ENCODE measurements around the gene MCCC2.
A peak's percentile ranks its signal among the peaks of the same experiment; 100 is the strongest.
"Not testable (repeated sequence)": the region's sequence is repeated elsewhere in the genome, so short reads cannot be mapped to it uniquely, and the experiment has no call there.

MCCC2 gene

GRCh38 chr5:71569748-71570509, 17.2 kb upstream of the MCCC2 start:
- H3K4me3 ChIP-seq (ENCODE audit: low read depth, low read length), result no peak overlapping the region
- TF ChIP-seq, protein P1, sequence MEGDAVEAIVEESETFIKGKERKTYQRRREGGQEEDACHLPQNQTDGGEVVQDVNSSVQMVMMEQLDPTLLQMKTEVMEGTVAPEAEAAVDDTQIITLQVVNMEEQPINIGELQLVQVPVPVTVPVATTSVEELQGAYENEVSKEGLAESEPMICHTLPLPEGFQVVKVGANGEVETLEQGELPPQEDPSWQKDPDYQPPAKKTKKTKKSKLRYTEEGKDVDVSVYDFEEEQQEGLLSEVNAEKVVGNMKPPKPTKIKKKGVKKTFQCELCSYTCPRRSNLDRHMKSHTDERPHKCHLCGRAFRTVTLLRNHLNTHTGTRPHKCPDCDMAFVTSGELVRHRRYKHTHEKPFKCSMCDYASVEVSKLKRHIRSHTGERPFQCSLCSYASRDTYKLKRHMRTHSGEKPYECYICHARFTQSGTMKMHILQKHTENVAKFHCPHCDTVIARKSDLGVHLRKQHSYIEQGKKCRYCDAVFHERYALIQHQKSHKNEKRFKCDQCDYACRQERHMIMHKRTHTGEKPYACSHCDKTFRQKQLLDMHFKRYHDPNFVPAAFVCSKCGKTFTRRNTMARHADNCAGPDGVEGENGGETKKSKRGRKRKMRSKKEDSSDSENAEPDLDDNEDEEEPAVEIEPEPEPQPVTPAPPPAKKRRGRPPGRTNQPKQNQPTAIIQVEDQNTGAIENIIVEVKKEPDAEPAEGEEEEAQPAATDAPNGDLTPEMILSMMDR (IDR thresholded peaks at IDR 0.05; ENCODE audit: low read depth, low read length), result no peak
- in situ Hi-C loops (cut with HindIII; ENCODE audit: low sequenced_read_pairs), result no loop called here
- no peak for DNase-seq (ENCODE audit: low read depth, low spot score)

DNA sequence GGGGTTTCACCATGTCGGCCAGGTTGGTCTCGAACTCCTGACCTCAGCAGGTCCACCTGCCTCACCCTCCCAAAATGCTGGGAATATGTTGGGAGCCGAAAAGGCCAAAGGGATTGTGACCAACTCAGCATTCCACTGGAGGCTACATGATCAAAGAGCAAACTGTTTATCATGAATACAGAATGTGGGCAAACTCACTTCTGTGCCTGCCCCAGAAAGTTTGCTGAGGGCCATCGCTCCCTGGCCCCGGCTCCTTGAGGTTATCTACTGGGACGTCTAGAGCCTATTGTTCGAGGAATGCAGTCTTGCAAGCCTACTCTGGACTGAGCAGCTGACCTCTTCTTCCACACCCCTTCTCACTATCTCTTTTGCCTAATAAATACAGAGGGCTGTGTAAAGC, 15.3 kb upstream of the MCCC2 start:
- H3K4me3 ChIP-seq (ENCODE audit: low read depth, low read length); DNase-seq (ENCODE audit: low read depth, low spot score); in situ Hi-C loops (cut with HindIII; ENCODE audit: low sequenced_read_pairs): not testable (repeated sequence)

DNA sequence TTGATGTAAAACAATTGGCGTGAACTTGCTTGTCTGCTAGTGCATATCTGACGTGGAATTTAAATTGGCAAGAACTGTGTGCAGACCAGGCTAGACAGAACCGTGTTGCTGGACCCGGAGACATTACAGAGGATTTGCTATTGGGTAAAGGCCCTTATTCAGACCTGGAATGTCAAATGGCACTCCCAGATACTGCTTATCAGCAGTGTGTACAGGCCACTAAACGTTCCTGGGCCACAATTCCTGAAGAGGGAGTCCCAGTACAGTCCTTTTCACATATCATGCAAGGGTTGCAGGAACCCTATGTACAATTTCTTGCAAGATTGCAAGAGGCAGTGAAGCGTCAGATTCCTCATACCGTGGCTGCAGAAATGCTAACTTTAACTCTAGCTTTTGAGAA, 13.5 kb upstream of the MCCC2 start:
- in situ Hi-C loops (cut with HindIII; ENCODE audit: low sequenced_read_pairs), result no loop called here
- H3K4me3 ChIP-seq (ENCODE audit: low read depth, low read length), result no peak overlapping the region
- no peak for DNase-seq (ENCODE audit: low read depth, low spot score)
- TF ChIP-seq, protein P1 (IDR thresholded peaks at IDR 0.05; ENCODE audit: low read depth, low read length), result no peak

DNA sequence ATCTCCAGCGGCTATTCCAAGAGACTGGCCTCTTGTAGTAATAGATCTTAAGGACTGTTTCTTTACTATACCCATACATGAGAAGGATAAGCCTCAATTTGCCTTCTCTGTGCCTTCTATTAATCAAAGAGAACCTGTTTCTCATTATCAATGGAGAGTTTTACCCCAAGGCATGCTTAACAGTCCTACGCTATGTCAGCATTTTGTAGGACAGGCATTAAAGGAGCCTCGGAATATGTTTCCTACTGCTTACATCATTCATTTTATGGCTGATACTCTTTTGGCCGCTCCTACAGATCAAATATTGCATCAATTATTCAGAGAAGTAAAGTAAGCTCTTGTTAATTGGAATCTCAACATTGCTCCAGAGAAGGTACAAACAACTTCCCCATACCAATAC, 11.6 kb upstream of the MCCC2 start:
- DNase-seq (ENCODE audit: low read depth, low spot score); in situ Hi-C loops (cut with HindIII; ENCODE audit: low sequenced_read_pairs): not testable (repeated sequence)

GRCh38 chr5:71576241-71576640, 10.9 kb upstream of the MCCC2 start:
- in situ Hi-C loops (cut with HindIII; ENCODE audit: low sequenced_read_pairs), result no loop called here
- no peak for DNase-seq (ENCODE audit: low read depth, low spot score)
- TF ChIP-seq, protein P1 (IDR thresholded peaks at IDR 0.05; ENCODE audit: low read depth, low read length), result no peak
- H3K4me3 ChIP-seq (ENCODE audit: low read depth, low read length), result no peak overlapping the region

More for the DNA sequence above, 11.6 kb upstream of the MCCC2 start:
- not testable (repeated sequence) for H3K4me3 ChIP-seq (ENCODE audit: low read depth, low read length)

- DNase-seq (ENCODE audit: low read depth, low spot score); H3K4me3 ChIP-seq (ENCODE audit: low read depth, low read length); in situ Hi-C loops (cut with HindIII; ENCODE audit: low sequenced_read_pairs): not testable (repeated sequence)
Observed at GRCh38 chr5:71577839-71578238, 9.3 kb upstream of the MCCC2 start.

DNA sequence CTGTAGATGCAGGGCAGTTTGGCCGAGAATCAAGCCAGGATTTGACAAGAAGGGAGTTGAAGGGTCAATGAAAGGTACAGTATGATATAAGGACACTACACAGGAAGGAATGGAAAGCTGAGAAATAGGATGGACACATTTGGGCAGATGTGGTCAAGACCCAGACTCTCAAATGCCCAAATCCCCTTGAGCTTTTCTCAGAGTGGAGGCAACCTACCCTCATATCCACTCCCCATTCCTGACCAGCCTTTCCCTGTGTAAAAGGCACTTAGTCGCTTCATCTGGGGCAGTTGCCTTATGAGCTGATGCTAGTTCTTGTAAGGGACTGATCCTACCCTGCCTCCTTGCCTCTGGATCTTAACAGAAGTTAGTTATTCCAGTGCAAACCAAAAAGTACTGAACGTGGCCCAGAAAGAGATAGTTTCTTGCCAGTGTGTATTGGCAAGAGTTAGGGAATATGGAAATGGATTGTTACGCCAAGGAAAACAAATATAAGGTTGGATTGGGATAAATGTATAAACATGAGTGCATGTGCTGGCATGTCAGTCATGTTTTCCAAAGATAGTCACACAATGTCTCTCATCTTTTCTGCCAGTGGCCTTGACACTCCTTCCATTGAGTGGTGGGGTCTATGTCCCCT, 4.1 kb upstream of the MCCC2 start:
- in situ Hi-C loops (cut with HindIII; ENCODE audit: low sequenced_read_pairs), result no loop called here
- no peak for DNase-seq (ENCODE audit: low read depth, low spot score)
- TF ChIP-seq, protein P1 (IDR thresholded peaks at IDR 0.05; ENCODE audit: low read depth, low read length), result no peak
- H3K4me3 ChIP-seq (ENCODE audit: low read depth, low read length), result no peak overlapping the region

- no peak for DNase-seq (ENCODE audit: low read depth, low spot score)
- H3K4me3 ChIP-seq (ENCODE audit: low read depth, low read length), result peak overlapping the region; percentile 77
- in situ Hi-C loops (cut with HindIII; ENCODE audit: low sequenced_read_pairs), result no loop called here
- TF ChIP-seq, protein P1 (IDR thresholded peaks at IDR 0.05; ENCODE audit: low read depth, low read length), result no peak
Observed at GRCh38 chr5:71586052-71586940, 844 bp upstream of the MCCC2 start.

Data from astrocyte of the spinal cord (primary cell).